Osteoblast (primary cell): ENCODE measurements around the gene TEC. TPM values are rescaled to one million over a fixed set of nuclear protein-coding genes. Genes with fewer than 3 reads are reported as not detected.

Experiments
- DNase-seq: peaks from one replicate; pipeline ENCODE4 v3.0.0; 2011; ENCODE audit warnings: low spot score, mixed read lengths; ENCODE audit not compliant: insufficient read length; ENCODE audit errors: missing footprints
- H2AFZ ChIP-seq: 2 replicates; pipeline ENCODE4 v1.6.0; 2011; ENCODE audit warnings: mild to moderate bottlenecking, low read length
- H3K27ac ChIP-seq: 2 replicates; pipeline ENCODE4 v1.5.1; 2011; ENCODE audit warnings: mild to moderate bottlenecking, low read depth, low read length, moderate library complexity
- H3K27me3 ChIP-seq: 2 replicates; pipeline ENCODE4 v1.6.0; 2012; ENCODE audit warnings: mild to moderate bottlenecking, control low read depth, inconsistent platforms, low read length, moderate library complexity; ENCODE audit not compliant: insufficient read depth
- H3K36me3 ChIP-seq: 2 replicates; pipeline ENCODE4 v1.5.1; 2011; ENCODE audit warnings: mild to moderate bottlenecking, low read length, control low read depth, moderate library complexity; ENCODE audit not compliant: insufficient read depth
- H3K4me1 ChIP-seq: 2 replicates; pipeline ENCODE4 v1.5.1; 2011; ENCODE audit warnings: mild to moderate bottlenecking, low read length, control low read depth, moderate library complexity; ENCODE audit not compliant: insufficient read depth
- H3K4me2 ChIP-seq: 2 replicates; pipeline ENCODE4 v1.6.0; 2011; ENCODE audit warnings: mild to moderate bottlenecking, low read length; ENCODE audit not compliant: insufficient read depth
- H3K4me3 ChIP-seq: fragments of 200-600 bp; sonication (generic); 3 replicates; pipeline ENCODE4 v1.5.1; 2012; ENCODE audit warnings: mild to moderate bottlenecking, low read length, inconsistent platforms; ENCODE audit not compliant: insufficient read depth
- H3K79me2 ChIP-seq: 2 replicates; pipeline ENCODE4 v1.6.0; 2012; ENCODE audit warnings: mild to moderate bottlenecking, low read length, control low read depth, inconsistent platforms; ENCODE audit not compliant: insufficient read depth
- H3K9me3 ChIP-seq: 2 replicates; pipeline ENCODE4 v1.5.1; 2011; ENCODE audit warnings: low read depth, low read length, control low read depth
- H4K20me1 ChIP-seq: 2 replicates; pipeline ENCODE4 v1.6.0; 2012; ENCODE audit warnings: mild to moderate bottlenecking, low read length, control low read depth; ENCODE audit not compliant: insufficient read depth
- small RNA-seq: library from RNA; depleted of rRNA; stranded (forward); fragments of <200 nt; gene quantifications from one replicate; pipeline ENCODE3, GENCODE V24; 2012
- total RNA-seq: library from RNA; depleted of rRNA; stranded (reverse); fragments of >200 nt; gene quantifications from 2 replicates; pipeline ENCODE4 v1.2.3, GENCODE V29; 2012
- TF ChIP-seq, protein P1 (sequence below): IDR thresholded peaks from 2 replicates; pipeline ENCODE4 v1.5.1; 2011; ENCODE audit warnings: mild to moderate bottlenecking, low read depth, low read length, moderate library complexity; ENCODE audit errors: extremely low read depth

Gene TEC
- total RNA-seq, 1 donor: 1.8 TPM

DNA sequence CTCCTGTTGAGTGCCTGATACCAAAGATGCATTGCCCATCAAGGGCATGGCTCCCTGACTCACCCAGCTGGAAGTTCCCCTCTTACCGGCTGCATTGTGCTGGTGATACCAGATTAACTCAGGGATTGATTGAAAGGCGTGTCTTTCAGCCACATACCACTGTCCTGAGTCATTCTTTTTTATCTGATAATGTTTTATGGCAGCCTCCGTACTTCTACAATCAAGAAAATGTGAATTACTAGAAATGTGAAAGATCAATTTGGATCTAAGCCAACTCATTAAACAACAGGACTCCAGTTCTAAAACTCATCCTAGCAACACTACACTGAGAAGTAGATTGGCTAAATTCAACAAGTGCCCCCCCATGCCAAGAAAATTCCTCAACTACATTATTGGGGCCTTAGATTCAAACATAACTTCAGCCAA, 175.6 kb downstream of the TEC start:
- Histone ChIP-seq H3K27ac (no peak overlapping the region), H2AFZ (no peak overlapping the region), H3K79me2 (no peaks in the 10 kb centered on the region), H3K36me3 (no peaks in the 10 kb centered on the region), H3K4me3 (no peak overlapping the region), H3K4me2 (no peak overlapping the region), H3K27me3 (peaks cover 4% of the 10 kb centered on the region), H3K9me3 (no peaks in the 10 kb centered on the region), H4K20me1 (no peaks in the 10 kb centered on the region), H3K4me1 (no peaks in the 10 kb centered on the region)
- no peak for DNase-seq
- TF ChIP-seq, protein P1, sequence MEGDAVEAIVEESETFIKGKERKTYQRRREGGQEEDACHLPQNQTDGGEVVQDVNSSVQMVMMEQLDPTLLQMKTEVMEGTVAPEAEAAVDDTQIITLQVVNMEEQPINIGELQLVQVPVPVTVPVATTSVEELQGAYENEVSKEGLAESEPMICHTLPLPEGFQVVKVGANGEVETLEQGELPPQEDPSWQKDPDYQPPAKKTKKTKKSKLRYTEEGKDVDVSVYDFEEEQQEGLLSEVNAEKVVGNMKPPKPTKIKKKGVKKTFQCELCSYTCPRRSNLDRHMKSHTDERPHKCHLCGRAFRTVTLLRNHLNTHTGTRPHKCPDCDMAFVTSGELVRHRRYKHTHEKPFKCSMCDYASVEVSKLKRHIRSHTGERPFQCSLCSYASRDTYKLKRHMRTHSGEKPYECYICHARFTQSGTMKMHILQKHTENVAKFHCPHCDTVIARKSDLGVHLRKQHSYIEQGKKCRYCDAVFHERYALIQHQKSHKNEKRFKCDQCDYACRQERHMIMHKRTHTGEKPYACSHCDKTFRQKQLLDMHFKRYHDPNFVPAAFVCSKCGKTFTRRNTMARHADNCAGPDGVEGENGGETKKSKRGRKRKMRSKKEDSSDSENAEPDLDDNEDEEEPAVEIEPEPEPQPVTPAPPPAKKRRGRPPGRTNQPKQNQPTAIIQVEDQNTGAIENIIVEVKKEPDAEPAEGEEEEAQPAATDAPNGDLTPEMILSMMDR: no peak

DNA sequence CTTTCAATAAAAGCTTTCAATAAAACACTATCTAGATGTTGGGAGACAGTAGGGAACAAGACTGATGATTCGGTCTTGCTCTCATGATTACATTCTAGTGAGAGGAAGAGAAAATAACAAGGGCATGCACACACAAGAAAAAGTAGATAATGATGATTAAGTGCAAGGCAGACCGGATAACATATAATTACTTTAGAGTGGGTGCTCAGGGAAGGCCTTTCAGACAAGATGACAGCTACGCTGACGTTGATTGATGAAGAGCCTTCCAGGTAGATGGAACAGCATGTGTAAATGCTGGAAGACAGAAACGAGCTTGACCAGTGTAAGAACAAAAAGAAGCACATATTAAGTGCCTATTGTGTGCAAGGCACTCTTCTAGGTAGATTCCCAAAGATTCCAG, 179.0 kb downstream of the TEC start:
- Histone ChIP-seq H3K27me3 (peaks cover 3% of the 10 kb centered on the region), H3K4me2 (no peak overlapping the region), H3K4me3 (no peak overlapping the region), H3K4me1 (no peaks in the 10 kb centered on the region), H2AFZ (no peak overlapping the region), H3K27ac (no peak overlapping the region), H3K79me2 (no peaks in the 10 kb centered on the region), H4K20me1 (no peaks in the 10 kb centered on the region), H3K36me3 (no peaks in the 10 kb centered on the region), H3K9me3 (no peaks in the 10 kb centered on the region)
- TF ChIP-seq, protein P1: no peak
- DNase-seq: no peak

DNA sequence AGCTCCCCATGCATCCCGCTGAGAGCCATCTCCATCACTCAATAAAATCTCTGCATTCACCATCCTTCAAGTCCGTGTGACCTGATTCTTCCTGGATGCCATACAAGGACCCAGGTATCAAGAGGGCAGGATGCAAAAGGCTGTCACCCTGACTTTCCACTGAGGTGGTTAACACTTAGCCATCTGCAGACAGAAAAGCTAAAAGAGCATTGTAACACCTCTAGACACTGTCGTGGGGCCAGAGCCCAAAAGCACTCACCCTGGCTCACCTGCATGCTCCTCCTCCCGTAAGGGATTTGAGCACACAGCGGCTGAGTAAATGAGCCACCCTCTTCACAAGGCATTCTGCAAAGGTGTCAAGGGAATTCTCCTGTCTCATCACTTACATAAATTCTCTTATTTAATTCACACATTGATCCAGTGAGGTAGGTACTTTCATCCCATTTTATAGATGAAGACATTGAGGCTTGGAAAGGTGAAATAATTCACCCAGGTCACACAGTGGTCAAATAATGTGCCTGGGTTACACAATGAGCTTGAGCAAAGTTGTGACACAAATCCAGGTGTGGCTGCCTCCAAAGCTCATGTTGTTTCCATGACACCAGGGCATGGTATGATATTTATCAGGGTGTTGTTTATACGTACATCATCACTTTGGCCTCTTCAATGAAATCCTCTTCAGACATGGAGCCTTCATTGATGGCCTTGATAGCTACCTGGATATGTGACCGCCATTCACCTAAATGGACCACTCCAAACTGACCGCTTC, 183.6 kb downstream of the TEC start:
- no peak overlapping the region for H3K4me3 ChIP-seq
- H3K9me3 ChIP-seq: no peaks in the 10 kb centered on the region
- H3K27ac ChIP-seq: no peak overlapping the region
- H2AFZ ChIP-seq: no peak overlapping the region
- no peaks in the 10 kb centered on the region for H4K20me1 ChIP-seq
- TF ChIP-seq, protein P1: no peak
- H3K4me1 ChIP-seq: no peaks in the 10 kb centered on the region
- DNase-seq: no peak
- H3K4me2 ChIP-seq: no peak overlapping the region
- no peaks in the 10 kb centered on the region for H3K79me2 ChIP-seq
- H3K27me3 ChIP-seq: no peaks in the 10 kb centered on the region
- H3K36me3 ChIP-seq: no peaks in the 10 kb centered on the region

Small RNA genes lying within 50 kb of the gene (small RNA-seq; reads per million reads assigned to genes)
- gene RF00019 (not detected), gene RF00026 (not detected), gene RNU6-838P (not detected)

Other genes starting within 250 kb of the TEC start
- 0.59 and 0.72 TPM in 2 replicates for gene TXK, start 135.6 kb downstream of the TEC start, total RNA-seq
- 64.1 and 77.2 TPM in 2 replicates for gene SLAIN2, start 71.7 kb upstream of the TEC start, total RNA-seq
- not detected in 2 replicates for gene SLC10A4, start 213.5 kb upstream of the TEC start, total RNA-seq
- not detected in 2 replicates for gene ZAR1, start 220.4 kb upstream of the TEC start, total RNA-seq